ENCODE data around the gene IFT43.

Gene IFT43

GRCh38 chr14:76115010-76115422, 129.5 kb downstream of the IFT43 start:
- no peak for DNase-seq

GRCh38 chr14:76117789-76118484, 132.4 kb downstream of the IFT43 start:
- no peak for DNase-seq

DNA sequence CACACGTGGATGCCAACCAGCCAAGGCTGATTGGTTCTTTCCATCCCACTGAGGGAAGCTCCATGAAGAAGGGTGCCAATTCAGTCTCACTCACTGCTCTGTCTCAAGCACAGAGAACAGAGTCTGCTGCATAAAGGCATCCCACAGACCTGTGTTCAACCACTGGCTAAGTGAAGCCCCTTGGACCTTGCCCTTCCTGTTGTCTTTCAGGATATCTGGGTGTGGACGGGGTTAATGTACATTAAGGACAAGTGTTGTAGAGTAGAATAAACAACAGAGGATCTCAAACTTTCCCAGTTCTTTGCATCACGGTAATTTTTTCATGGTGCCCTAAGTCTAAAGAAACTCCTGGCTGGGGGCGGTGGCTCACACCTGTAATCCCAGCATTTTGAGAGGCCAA, 133.0 kb downstream of the IFT43 start:
- DNase-seq: no peak

- no peak for DNase-seq
Observed at GRCh38 chr14:76121089-76121748, 135.7 kb downstream of the IFT43 start.

DNA sequence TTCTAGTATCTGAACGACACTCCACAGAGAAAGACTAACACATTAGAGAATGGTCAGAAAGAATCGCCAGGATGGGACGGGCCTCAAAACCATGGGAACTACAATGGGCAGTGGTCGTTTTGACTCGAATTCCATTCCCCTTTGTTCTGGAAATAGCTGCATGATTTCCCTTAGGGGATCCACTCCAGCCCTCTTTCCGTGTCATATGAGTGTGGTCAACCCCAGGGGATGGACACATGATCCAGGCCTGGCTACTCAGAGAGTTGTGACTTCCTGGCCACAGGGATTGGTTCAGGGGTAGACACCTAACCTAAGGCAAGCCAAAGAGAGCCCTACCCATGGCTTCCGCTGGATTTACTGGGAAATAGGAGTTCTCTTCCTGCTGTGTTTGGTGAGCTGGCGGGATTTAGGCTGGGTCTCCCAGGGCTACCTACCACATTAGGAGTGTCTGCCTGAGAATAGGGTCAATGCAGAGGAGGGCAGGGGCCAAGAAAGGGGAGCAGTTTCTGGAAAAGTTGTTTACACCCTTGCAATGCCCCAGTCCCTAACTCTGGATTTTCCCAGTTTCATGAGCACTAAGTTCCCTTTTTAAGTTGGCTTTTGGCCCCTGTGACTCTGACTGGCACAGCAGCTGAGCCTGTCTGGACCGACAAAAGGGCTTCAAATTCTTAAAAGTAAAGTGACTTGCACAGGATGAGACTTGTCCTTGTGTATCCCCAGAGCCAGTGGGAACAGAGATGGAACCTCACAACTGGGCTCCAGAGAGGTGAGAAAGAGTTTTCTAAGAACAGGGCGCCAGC, 138.1 kb downstream of the IFT43 start:
- DNase-seq: no peak

- DNase-seq: no peak
Observed at GRCh38 chr14:76125511-76125910, 139.9 kb downstream of the IFT43 start.

- no peak for DNase-seq
Observed at GRCh38 chr14:76126076-76126475, 140.5 kb downstream of the IFT43 start.

- no peak for DNase-seq
Observed at GRCh38 chr14:76129851-76130576, 144.5 kb downstream of the IFT43 start.

GRCh38 chr14:76131071-76131965, 145.8 kb downstream of the IFT43 start:
- no peak for DNase-seq

GRCh38 chr14:76133103-76133502, 147.5 kb downstream of the IFT43 start:
- no peak for DNase-seq

Measured in CD4-positive, alpha-beta T cell treated with Interferon gamma for 1 hour (primary cell).